ENCODE measurements around the gene MLIP.

- TF ChIP-seq CTCF (IDR thresholded peaks at IDR 0.05) (no peak), POLR2A (IDR thresholded peaks at IDR 0.05) (no peak), EP300 (IDR thresholded peaks at IDR 0.05) (no peak)
These were observed 14.2 kb downstream of the MLIP start for GRCh38 chr6:54125493-54125892.
